IPS-NIHi11 (cell line): ENCODE results near the gene RBM17.
"Not testable (repeated sequence)": the region's sequence is repeated elsewhere in the genome, so short reads cannot be mapped to it uniquely, and the experiment has no call there.

Experiments
- DNase-seq: peaks from one replicate; pipeline ENCODE4 v3.0.0; 2012; ENCODE audit warnings: mixed read lengths, low spot score

Gene RBM17

GRCh38 chr10:6080417-6080973 lies 8.3 kb upstream of the RBM17 start:
- no peak for DNase-seq

GRCh38 chr10:6082496-6083395 lies 6.1 kb upstream of the RBM17 start:
- no peak for DNase-seq

DNA sequence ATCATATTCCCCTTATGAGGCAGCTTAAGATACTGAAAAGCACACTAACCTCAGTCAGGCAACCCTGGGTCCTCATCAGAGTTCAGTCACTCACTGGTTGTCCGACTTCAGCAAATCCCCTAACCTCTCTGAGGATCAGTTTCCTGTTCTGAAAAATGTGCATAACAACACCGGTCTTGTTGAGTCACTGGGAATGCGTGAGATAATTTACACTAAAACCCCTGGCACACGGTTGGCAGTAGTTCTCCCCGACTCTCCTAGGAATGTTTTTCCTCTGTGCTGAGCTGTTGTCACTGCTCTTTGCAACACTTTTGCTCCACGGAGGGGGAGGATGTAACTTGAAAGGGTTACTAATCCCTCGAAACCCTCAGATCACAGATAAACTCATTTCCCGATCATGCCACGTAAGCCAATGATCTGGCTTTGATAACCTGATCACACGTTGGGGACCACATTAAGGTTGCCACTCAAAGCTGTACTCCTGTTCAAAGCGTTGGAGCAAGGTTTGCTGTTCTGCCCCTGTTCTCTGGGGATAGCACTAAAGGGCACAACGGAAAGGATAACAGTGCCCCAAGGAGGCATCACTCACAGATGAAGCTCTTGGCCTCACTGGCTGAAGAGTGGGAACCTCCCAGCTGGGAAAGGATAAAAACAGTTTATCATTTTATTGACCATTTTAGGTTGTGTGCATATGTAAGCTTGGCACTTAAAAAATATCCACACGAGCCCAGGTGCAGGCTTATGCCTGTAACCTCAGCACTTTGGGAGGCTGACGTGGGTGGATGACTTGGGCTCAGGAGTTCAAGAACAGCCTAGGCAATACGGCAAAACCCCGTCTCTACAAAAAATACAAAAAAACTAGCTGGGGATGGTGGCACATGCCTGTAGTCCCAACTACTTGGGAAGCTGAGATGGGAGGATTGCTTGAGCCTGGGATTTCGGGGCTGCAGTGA lies 5.0 kb upstream of the RBM17 start:
- DNase-seq, result no peak

DNA sequence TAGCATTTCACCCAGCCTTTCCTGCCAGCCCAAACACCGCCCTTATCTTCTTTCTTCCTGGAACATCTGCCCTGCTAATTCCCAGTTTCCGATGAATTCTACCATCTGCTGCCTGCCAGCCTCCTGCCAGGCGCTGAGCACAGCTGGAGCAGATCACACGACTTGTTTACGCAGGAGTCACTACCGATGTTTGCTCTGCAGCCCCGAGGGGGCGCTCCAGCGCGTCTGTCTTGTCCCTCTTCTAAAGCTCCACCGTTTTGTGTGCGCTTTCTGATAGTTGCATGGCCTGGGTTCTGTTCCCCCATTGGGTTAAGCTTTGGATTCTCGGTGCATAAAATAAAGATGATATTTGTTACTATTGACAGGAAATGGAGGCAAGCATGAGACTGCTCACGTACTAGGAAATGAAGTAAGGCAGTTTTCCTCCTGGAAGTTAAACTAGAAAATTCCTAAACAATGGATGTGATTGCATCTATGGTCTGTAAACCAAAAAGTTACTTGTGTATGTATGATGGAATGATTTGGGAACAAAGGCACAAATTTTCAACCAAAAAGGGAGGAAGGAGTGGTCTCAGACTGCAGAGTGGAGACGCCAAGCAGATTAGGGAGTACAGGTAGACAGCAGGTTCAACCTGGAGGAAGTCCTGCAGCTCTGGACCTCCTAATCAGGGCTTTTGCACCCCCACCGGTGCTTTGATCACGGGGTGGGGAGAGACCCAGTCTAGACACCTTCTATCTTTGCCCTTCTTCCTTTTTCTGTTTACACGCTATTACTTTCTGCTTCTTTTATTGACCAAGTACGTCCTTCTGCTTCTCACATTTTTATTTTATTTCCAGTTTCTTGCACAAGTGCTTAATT lies 2.2 kb upstream of the RBM17 start:
- DNase-seq, result peak; percentile 77

DNA sequence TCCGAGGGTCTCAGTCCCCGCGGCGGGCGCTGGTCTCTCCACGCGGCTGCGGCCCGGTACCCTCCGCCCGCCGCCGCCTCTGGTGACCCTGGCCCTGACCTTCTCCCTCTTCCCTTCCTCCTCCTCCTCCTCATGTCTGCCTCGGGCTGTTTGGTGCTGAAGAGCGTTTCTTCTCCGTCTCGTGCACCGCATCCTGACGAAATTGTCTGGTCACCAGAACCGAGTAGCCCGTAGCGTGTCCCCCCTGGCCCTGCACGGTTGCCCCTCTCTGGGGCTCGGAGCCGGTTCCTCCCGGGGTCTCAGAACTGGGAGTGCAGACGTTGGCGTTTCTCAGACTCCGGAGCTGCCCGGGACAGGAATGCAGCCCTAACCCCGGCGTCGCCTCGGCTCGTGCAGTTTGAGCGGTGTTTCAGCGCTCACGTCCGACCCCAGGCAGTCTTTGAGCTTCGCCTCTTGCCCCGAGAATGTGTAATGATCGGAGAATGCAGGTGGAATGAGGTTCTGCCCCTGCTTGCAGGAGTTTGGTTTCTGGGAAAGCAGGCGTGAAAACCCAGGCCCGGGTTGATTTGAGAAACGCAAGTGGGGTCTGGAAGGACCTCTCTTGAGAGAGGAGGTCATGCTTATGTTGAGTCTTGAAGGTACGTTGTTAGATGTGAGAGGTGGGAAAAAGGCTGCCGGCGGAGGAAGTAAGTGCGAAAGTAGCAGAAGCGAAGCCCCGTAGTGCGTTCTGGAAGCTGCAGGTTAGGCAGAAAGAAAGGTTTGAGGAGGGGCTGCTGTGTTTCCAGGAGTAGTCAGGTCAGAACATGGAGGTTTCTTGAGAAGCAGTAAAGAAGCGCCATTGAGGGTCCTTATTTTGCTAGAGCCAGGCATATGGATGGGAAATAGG lies 743 bp downstream of the RBM17 start:
- DNase-seq, result no peak

GRCh38 chr10:6091630-6092029 lies 2.8 kb downstream of the RBM17 start:
- no peak for DNase-seq

DNA sequence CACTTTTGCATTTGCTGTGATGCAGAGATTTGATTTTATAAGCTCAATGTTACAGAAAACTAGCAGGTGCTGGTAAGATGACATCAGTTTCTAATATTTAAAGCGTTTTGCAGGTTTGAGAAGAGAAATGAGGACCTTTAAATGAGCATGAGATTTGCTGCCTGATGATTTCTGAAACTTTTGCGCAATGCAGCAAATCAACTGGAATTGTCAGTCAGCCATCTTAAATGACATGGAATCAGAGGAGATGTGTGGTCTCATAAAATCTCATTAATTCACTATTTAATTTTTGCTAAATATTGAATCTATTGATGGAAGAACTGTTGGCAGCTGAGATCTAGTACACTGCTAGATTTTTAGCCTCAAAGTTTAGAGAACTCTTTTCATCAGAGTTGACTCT lies 3.9 kb downstream of the RBM17 start:
- DNase-seq, result no peak

DNA sequence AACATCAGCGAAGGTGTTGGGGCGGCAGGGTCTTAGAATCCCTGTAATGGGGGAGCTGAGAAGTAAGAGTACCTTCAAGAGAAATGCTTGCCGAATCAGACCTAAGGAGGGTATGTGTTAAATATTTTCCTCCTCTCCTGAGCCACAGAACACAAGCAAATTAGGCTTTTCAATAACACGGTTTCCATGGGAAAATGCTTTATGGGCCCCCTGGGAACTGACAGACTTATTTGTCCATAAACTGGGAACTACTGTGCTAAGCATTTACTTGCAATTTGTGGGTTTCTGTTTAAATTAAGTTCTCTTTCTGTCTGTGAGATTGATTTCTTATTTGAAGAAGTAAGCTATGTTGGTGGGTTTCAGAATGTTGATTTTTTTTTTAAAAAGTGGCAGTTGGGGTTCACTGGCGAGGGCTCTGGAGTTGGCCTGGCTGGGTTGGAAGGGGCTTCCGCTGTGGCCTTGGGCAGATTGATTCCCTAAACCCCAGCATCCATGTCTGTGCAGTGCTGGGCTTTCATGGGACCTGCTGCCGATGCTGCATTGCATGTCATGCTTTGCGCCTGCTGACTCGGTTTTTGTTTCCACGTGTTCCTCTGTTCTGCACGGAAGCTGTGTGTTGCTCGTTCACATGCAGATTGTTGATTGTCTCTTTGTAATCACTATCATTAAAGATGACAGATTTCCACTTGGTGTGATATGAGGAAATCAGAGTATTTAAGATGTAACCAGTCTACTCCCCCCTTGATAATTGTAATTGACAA lies 7.2 kb downstream of the RBM17 start:
- DNase-seq, result no peak

DNA sequence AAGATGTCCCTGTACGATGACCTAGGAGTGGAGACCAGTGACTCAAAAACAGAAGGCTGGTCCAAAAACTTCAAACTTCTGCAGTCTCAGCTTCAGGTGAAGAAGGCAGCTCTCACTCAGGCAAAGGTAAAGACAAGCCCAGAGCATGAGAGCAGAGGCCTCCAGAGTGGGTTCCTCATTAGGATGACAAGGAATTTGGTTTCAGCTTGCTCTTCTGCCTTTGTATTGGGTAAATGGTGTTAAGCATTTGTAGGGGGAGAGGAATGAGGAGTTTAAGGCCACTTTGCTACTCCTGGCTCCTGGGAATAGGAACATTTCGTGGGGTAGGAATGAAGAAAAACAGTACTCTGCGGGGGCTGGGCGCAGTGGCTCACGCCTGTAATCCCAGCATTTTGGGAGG lies 8.2 kb downstream of the RBM17 start:
- no peak for DNase-seq

DNA sequence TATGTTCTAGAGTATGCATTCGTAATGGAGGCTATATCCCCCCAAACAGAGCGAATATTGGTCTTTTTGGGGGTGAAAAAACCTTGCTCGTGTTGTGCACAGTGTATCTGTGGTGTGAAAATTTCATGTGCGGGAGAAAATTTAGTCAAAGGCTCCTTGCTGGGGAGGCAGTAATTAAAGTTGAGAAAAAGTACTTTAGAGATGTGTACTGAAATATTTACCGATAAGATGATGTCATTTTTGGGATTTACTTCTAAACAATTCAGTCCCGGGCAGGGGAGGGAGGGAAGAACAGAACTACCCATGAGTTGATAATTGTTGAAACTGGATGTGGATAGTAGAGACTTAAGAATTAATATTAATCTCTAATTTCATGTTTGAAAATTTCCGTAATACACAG lies 9.3 kb downstream of the RBM17 start:
- DNase-seq, result no peak

GRCh38 chr10:6100370-6100769 lies 11.5 kb downstream of the RBM17 start:
- DNase-seq, result no peak

DNA sequence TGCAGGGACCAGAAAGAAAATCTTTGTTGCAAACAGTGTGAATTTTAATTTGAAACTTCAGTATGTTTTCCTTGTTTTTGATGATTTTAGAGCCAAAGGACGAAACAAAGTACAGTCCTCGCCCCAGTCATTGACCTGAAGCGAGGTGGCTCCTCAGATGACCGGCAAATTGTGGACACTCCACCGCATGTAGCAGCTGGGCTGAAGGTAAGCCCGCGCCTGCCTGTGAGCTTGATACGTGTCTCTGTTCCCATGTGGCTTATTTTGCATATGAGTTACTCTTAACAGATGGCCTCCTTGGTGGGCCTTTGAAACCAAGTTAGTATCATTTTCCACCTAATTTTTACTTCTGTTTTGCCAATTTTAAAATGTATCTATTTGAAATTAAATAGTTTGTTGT lies 12.3 kb downstream of the RBM17 start:
- DNase-seq, result no peak

DNA sequence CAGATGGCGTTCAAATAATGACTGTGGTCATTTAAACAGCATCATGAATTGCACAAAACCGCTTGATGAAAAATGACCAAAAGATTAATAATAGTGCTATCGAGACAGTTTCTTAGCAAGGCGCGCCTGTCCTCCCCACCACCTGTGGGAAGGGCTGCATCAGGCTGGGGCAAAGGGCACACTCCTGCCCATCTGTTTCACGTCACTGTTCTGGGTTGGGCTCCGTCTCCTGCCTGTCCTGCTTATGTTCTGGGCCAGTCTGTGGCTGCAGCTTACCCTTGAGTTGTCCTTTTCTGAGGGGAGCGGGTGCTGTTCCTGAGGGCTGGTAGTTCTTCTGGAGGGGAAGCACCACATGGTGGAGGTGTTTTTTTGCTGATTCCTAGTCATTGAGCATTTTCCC lies 13.3 kb downstream of the RBM17 start:
- DNase-seq, result no peak

- DNase-seq, result no peak
These were observed 14.8 kb downstream of the RBM17 start for GRCh38 chr10:6103591-6103990.

- DNase-seq, result not testable (repeated sequence)
These were observed 18.8 kb downstream of the RBM17 start for GRCh38 chr10:6107616-6108015.

DNA sequence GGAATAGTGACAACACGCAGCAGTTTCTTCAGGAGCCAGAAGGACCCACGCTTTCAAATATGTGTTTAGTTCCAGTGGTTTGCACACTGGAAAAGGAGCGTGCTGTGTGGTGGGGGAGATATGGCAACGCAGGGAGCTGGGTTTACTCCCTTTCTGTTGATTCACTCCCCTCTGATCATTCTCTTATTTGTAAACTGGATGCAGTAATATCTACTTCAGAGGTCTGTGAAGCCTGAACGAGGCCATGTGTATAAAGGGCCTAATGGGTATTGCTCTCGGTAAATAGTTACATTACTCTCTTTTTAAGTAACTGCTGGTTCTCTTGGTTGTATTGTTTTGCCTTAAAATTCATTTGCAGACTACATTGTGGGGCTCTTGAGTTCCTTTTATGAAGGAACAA lies 19.2 kb downstream of the RBM17 start:
- no peak for DNase-seq

- DNase-seq, result peak; percentile 75
These were observed 20.0 kb downstream of the RBM17 start for GRCh38 chr10:6108631-6109443.

DNA sequence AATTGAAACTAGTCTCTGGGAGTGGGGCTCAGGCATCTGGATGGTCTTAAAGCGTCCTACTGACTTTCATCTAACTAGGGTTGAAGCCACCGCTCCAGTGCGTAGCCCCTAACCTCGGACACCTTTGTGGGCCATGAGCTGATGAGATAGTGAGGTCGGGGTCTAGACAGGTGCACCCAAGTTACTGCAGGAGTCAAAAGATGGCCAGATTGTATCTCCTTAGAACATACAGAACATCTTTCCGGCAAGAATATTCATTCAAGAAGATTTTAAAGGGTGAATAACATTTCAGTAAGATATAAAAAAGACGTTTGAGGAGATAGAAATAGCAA lies 20.6 kb downstream of the RBM17 start:
- DNase-seq, result no peak

GRCh38 chr10:6110136-6110535 lies 21.3 kb downstream of the RBM17 start:
- DNase-seq, result no peak
